ENCODE results near the gene MFSD8. TPM values are rescaled to one million over a fixed set of nuclear protein-coding genes. Genes with fewer than 3 reads are reported as not detected.
"Not testable (repeated sequence)": the region's sequence is repeated elsewhere in the genome, so short reads cannot be mapped to it uniquely, and the experiment has no call there.

Gene MFSD8
- total and polyA plus RNA-seq, 3 donors from 2014 or later = 13.6 to 27.2 (median 24.3) TPM

DNA sequence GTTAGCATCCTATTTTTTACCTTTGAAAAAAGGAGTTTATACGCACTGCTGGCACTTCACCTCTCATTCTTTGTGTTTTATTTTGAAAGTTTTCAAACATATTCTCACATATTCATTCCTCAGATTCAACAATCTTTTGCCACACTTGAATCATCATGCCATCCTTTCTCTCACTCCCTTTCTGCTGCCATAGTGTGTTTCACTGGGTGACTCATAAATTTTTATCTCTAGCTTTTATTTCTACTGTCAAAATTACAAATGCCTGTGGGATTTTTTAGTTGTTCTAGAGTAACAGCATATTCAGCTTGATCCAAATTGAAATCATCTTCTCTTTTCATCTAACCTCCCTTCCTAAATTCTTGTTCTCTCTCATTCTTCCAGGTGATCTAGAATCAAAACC is 28.0 kb downstream of the MFSD8 start:
- Histone ChIP-seq H3K36me3 (ENCODE audit: low read depth, missing control alignments) (no peaks in the 10 kb centered on the region), H3K27me3 (no peaks in the 10 kb centered on the region), H3K4me3 (no peak overlapping the region), H3K27ac (no peak overlapping the region), H3K9me3 (no peaks in the 10 kb centered on the region), H3K4me1 (no peaks in the 10 kb centered on the region)
- 97 to 100% methylated on average over 1 of the region's 1 CpG for WGBS, 2 donors
- no peak for DNase-seq
- TF ChIP-seq CTCF (IDR thresholded peaks at IDR 0.05) = no peak
- TF ChIP-seq POLR2A (IDR thresholded peaks at IDR 0.05) = no peak
- intact Hi-C loops (cut with DNase I; ENCODE audit: low total_unique reads) = no loop called here

DNA sequence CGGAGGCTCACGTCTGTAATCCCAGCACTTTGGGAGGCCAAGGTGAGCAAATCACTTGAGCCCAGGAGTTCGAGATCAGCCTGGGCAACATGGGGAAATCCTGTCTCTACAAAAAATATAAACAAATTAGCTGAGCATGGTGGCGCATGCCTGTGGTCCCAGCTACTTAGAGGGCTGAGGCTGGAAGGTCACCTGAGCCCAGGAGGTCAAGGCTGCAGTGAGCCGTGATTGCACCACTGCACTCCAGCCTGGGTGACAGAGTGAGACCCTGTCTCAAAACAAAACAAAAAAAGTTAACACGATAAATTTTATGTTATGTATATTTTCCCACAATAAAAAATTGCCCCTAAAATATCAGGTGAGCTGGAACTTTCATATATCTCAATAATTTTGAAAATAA is 33.1 kb downstream of the MFSD8 start:
- H3K27me3 ChIP-seq; intact Hi-C loops (cut with DNase I; ENCODE audit: low total_unique reads); H3K4me3 ChIP-seq; H3K27ac ChIP-seq; DNase-seq; H3K9me3 ChIP-seq; H3K4me1 ChIP-seq; H3K36me3 ChIP-seq (ENCODE audit: low read depth, missing control alignments): not testable (repeated sequence)
- WGBS, 2 donors = 80 to 86% methylated on average over 6 of the region's 6 CpGs

DNA sequence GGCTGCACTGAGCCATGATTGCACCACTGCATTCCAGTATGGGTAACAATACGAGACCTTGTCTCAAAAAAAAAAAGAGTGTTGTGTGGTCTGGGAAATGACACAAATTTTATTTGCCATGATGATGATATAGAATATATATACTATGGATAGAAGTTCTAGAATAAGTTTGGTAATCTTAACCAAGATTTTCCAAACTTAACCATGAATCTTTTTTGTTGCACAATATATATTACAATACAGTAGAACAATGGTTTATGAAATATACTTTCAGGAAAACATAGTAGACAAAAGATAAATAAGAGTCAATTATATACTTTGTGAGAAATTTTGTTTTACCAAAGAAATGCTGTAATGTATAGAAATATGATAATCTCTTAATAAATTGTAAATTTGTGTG is 34.8 kb downstream of the MFSD8 start:
- no peaks in the 10 kb centered on the region for H3K27me3 ChIP-seq
- H3K27ac ChIP-seq = no peak overlapping the region
- intact Hi-C loops (cut with DNase I; ENCODE audit: low total_unique reads) = no loop called here
- no peak overlapping the region for H3K4me3 ChIP-seq
- no peak for DNase-seq
- H3K9me3 ChIP-seq = no peaks in the 10 kb centered on the region
- WGBS, 2 donors = 89 to 100% methylated on average over 1 of the region's 1 CpG
- no peak for TF ChIP-seq POLR2A (IDR thresholded peaks at IDR 0.05)
- H3K36me3 ChIP-seq (ENCODE audit: low read depth, missing control alignments) = no peaks in the 10 kb centered on the region
- no peaks in the 10 kb centered on the region for H3K4me1 ChIP-seq

DNA sequence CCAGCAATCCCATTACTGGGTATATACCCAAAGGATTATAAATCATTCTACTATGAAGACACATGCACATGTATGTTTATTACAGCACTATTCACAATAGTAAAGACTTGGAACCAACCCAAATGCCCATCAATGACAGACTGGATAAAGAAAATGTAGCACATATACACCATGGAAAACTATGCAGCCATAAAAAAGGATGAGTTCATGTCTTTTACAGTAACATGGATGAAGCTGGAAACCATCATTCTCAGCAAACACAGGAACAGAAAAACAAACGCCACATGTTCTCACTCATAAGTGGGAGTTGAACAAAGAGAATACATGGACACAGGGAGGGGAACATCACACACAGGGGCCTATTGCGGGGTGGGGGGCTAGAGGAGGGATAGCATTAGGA is 39.3 kb downstream of the MFSD8 start:
- H3K4me3 ChIP-seq; intact Hi-C loops (cut with DNase I; ENCODE audit: low total_unique reads); H3K27me3 ChIP-seq; H3K9me3 ChIP-seq; H3K4me1 ChIP-seq; DNase-seq; H3K27ac ChIP-seq; H3K36me3 ChIP-seq (ENCODE audit: low read depth, missing control alignments): not testable (repeated sequence)
- 100% methylated on average over 2 of the region's 2 CpGs for WGBS, 2 donors

- no peak for DNase-seq
- TF ChIP-seq CTCF (IDR thresholded peaks at IDR 0.05) (no peak), POLR2A (IDR thresholded peaks at IDR 0.05) (no peak)
- Histone ChIP-seq H3K27ac (no peak overlapping the region), H3K4me1 (no peaks in the 10 kb centered on the region), H3K27me3 (no peaks in the 10 kb centered on the region), H3K9me3 (no peaks in the 10 kb centered on the region), H3K36me3 (ENCODE audit: low read depth, missing control alignments) (no peaks in the 10 kb centered on the region), H3K4me3 (no peak overlapping the region)
- intact Hi-C loops (cut with DNase I; ENCODE audit: low total_unique reads) = no loop called here
- whole genome bisulfite sequencing, 2 donors = 92 to 97% methylated on average over 2 of the region's 2 CpGs
Measured at GRCh38 chr4:127922226-127922625, 42.7 kb downstream of the MFSD8 start.

DNA sequence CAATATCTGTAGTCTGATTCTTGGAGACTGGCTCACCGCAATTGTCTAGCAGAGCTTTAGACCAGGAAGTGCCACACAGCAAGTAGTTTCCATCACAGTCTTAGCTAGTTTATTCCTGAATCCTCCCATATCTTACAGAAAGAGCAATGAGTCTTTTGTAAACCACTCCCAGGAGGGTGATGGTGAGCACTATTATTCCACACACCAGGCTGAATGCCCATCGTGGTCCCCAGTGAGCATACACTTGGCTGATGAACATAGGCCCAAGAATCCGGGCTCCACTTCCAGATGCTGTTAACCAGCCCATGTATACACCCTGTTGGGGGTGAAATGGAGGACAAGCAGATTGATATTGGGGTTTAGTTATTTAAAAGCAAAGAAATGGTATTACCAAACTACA is 44.5 kb downstream of the MFSD8 start:
- H3K36me3 ChIP-seq (ENCODE audit: low read depth, missing control alignments) = no peaks in the 10 kb centered on the region
- H3K9me3 ChIP-seq = no peaks in the 10 kb centered on the region

More for the DNA sequence above, 44.5 kb downstream of the MFSD8 start:
- no peak for DNase-seq
- intact Hi-C loops (cut with DNase I; ENCODE audit: low total_unique reads) = no loop called here
- WGBS, 2 donors = 93 to 94% methylated on average over 3 of the region's 3 CpGs
- no peaks in the 10 kb centered on the region for H3K4me1 ChIP-seq
- TF ChIP-seq CTCF (IDR thresholded peaks at IDR 0.05) (no peak), POLR2A (IDR thresholded peaks at IDR 0.05) (no peak)
- no peak overlapping the region for H3K4me3 ChIP-seq
- H3K27ac ChIP-seq = no peak overlapping the region
- H3K27me3 ChIP-seq = no peaks in the 10 kb centered on the region

Measured in testis (tissue), 3 donors.